GM23248 (cell line): Measurements from ENCODE around the gene NCAPD2. TPM values are rescaled to one million over a fixed set of nuclear protein-coding genes. Genes with fewer than 3 reads are reported as not detected.
A peak's percentile ranks its signal among the peaks of the same experiment; 100 is the strongest.

ENCODE experiments used
- DNase-seq: peaks from one replicate; pipeline ENCODE4 v3.0.0-alpha.2; 2015
- H2AFZ ChIP-seq: fragments of 200-600 bp; sonication (generic); 2 replicates; pipeline ENCODE4 v1.6.1; 2016; ENCODE audit warnings: antibody characterized with exemption
- H3F3A ChIP-seq: fragments of 200-600 bp; sonication (generic); 2 replicates; pipeline ENCODE4 v1.6.1; 2016; ENCODE audit warnings: mild to moderate bottlenecking, antibody characterized with exemption, mixed run types; ENCODE audit not compliant: insufficient read depth
- H3K27ac ChIP-seq: fragments of 200-600 bp; sonication (generic); 2 replicates; pipeline ENCODE4 v1.5.1; 2016; ENCODE audit warnings: mild to moderate bottlenecking
- H3K27me3 ChIP-seq: fragments of 200-600 bp; sonication (generic); replicated peaks from 2 replicates; pipeline ENCODE4 v1.6.1; 2016; ENCODE audit warnings: mild to moderate bottlenecking; ENCODE audit not compliant: insufficient read depth
- H3K36me3 ChIP-seq: fragments of 200-600 bp; sonication (generic); 2 replicates; pipeline ENCODE4 v1.6.1; 2016; ENCODE audit warnings: low read depth, mild to moderate bottlenecking
- H3K4me1 ChIP-seq: fragments of 200-600 bp; sonication (generic); 2 replicates; pipeline ENCODE4 v1.6.1; 2016; ENCODE audit warnings: mild to moderate bottlenecking; ENCODE audit not compliant: insufficient read depth
- H3K4me2 ChIP-seq: fragments of 200-600 bp; sonication (generic); one replicate; pipeline ENCODE4 v1.6.1; 2016; ENCODE audit warnings: mild to moderate bottlenecking; ENCODE audit not compliant: unreplicated experiment
- H3K4me3 ChIP-seq: fragments of 200-600 bp; sonication (generic); 2 replicates; pipeline ENCODE4 v1.5.1; 2016; ENCODE audit warnings: mild to moderate bottlenecking
- H3K79me2 ChIP-seq: fragments of 200-600 bp; sonication (generic); 2 replicates; pipeline ENCODE4 v1.6.1; 2016; ENCODE audit warnings: mild to moderate bottlenecking; ENCODE audit not compliant: insufficient read depth
- H3K9ac ChIP-seq: fragments of 200-600 bp; sonication (generic); 2 replicates; pipeline ENCODE4 v1.6.1; 2016; ENCODE audit warnings: mild to moderate bottlenecking
- H3K9me2 ChIP-seq: fragments of 200-600 bp; sonication (generic); 2 replicates; pipeline ENCODE4 v1.6.1; 2016; ENCODE audit warnings: mixed run types, mild to moderate bottlenecking, moderate library complexity; ENCODE audit not compliant: insufficient read depth
- H3K9me3 ChIP-seq: fragments of 200-600 bp; sonication (generic); one replicate; pipeline ENCODE4 v1.6.1; 2017; ENCODE audit warnings: low read depth
- H4K20me1 ChIP-seq: fragments of 200-600 bp; sonication (generic); 2 replicates; pipeline ENCODE4 v1.6.0; 2016; ENCODE audit not compliant: insufficient read depth
- EZH2 ChIP-seq: fragments of 200-600 bp; sonication (generic); IDR thresholded peaks from 2 replicates; pipeline ENCODE4 v1.6.1; 2018; ENCODE audit warnings: antibody characterized with exemption, mild to moderate bottlenecking; ENCODE audit not compliant: insufficient read depth, poor library complexity, severe bottlenecking
- EZH2phosphoT487 ChIP-seq: fragments of 200-600 bp; sonication (generic); IDR thresholded peaks from 2 replicates; pipeline ENCODE4 v1.6.1; 2018; ENCODE audit warnings: antibody characterized with exemption, moderate library complexity, mild to moderate bottlenecking, low read depth; ENCODE audit not compliant: insufficient read depth
- WGBS, 2 experiments: methylation state at CpG; one replicate each; pipeline ENCODE4 v1.1.6; 2015 to 2017; ENCODE audit warnings: low lambda C conversion rate in 2 of 2, low coverage in 1 of 2; ENCODE audit errors: missing lambda C conversion rate in 2 of 2; 5-methylcytosine and 5-hydroxymethylcytosine counted together
- in situ Hi-C: fragments of 300-500 bp; cut with MboI; formaldehyde crosslinking; loops from 2 replicates; pipeline ENCODE4 v1.15.0; 2020
- polyA plus RNA-seq: library from polyadenylated mRNA; unstranded; fragments of >200 nt; fragmentation: Nextera tagmentation; extraction: Ambion mirVana; gene quantifications from 2 replicates; pipeline ENCODE4 v1.2.1, GENCODE V29; 2016
- total RNA-seq: library from RNA; depleted of rRNA; stranded (reverse); fragments of >200 nt; shearing (Covaris generic); gene quantifications from 2 replicates; pipeline ENCODE4 v1.2.3, GENCODE V29; 2014

Gene NCAPD2
- total and polyA plus RNA-seq, 2 experiments from 2014 or later: 15.5 to 26.3 TPM

DNA sequence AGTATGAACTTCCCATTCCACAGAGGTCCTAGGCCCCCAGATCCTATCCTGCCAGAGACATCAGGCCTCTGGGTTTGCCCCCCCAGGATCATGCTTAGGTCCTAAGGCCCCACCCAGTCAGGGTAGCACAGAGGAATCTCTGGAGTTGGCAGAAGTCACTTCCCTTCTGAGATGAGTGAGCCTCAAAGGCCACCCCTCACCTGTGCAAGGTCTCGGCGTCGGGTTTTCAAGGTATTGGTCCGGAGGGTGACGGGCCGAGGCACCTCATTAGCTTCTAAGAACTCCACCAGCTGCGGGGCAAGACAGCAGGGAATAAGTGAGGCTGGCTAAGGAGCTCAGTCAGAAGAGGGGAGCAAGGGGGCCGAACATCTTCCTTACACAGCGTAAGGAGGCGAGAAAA, 69.0 kb downstream of the NCAPD2 start:
- Histone ChIP-seq H3K27ac (no peak overlapping the region), H3K9me2 (no peaks in the 10 kb centered on the region), H3K4me3 (no peak overlapping the region), H3K4me1 (peaks cover 8% of the 10 kb centered on the region), H3K4me2 (no peak overlapping the region), H3K9ac (no peak overlapping the region), H3K36me3 (peaks cover 56% of the 10 kb centered on the region), H3K9me3 (no peaks in the 10 kb centered on the region), H3F3A (peaks cover 25% of the 10 kb centered on the region), H4K20me1 (no peaks in the 10 kb centered on the region), H3K27me3 (no peaks in the 10 kb centered on the region), H2AFZ (no peak overlapping the region), H3K79me2 (peaks cover 64% of the 10 kb centered on the region)
- WGBS, 2 experiments: 88 to 89% methylated on average over 10 of the region's 10 CpGs
- in situ Hi-C loops: no loop called here
- DNase-seq: no peak
- TF ChIP-seq EZH2 (no peak), EZH2phosphoT487 (no peak)

DNA sequence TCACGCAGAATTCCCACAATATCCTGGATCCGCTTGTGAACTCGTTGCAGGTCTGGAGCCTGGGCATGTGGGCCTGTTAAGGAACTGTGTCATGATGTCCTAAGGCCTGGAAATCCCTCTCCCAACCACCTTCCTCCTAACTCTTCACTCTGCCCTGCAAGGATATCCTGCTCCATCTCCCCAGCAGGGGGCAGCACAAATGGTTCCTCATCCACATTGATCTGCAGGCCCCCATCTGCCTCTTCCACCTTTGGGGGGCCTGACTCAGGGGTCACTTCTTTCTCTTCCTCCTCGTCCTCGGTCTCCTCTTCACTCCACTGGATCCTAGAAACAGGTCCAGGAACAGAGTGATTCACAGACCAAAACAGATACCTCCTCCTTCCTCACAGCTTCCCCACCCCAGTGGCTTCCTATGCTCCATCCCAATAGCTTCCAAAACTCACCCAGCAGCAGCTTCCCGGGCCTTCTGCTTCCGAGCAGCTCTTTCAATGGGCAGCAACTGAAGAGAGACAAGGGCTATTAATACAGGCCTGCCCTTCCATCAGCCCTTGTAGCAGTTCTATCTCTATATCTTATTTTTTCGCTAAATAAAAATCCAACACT, 69.6 kb downstream of the NCAPD2 start:
- DNase-seq: peak; percentile 65
- no peak for TF ChIP-seq EZH2phosphoT487
- TF ChIP-seq EZH2: no peak
- Histone ChIP-seq H3K9me2 (no peaks in the 10 kb centered on the region), H3K9ac (no peak overlapping the region), H3F3A (peaks cover 21% of the 10 kb centered on the region), H3K27ac (no peak overlapping the region), H3K4me1 (peaks cover 8% of the 10 kb centered on the region), H3K4me3 (no peak overlapping the region), H4K20me1 (no peaks in the 10 kb centered on the region), H2AFZ (no peak overlapping the region), H3K36me3 (peaks cover 56% of the 10 kb centered on the region), H3K4me2 (no peak overlapping the region), H3K79me2 (peaks cover 66% of the 10 kb centered on the region), H3K27me3 (no peaks in the 10 kb centered on the region), H3K9me3 (no peaks in the 10 kb centered on the region)
- in situ Hi-C loops: no loop called here
- WGBS, 2 experiments: 79 to 81% methylated on average over 8 of the region's 8 CpGs

DNA sequence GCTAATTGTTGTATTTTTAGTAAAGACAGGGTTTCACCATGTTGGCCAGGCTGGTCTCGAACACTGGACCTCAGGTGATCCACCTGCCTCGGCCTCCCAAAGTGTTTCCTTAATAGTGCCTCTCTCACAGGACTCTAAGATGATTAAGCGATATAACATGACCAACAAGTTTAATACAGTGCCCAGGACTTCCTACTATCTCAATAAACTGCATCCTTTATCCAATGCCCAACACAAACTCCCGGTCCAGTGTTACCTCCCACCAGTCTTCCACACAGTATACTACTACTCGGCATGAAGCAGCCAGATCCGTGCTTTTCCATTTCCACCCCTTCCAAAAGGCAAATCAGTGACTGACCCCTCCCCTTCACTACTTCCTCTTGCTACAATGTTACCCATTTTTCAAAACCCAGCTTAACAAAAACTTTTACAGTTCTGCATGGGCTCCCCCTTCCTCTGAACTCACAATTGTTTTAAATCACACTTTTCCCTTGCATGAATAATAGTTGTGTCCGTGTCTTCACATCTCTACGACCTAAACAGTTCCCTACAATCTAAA, 73.3 kb downstream of the NCAPD2 start:
- Histone ChIP-seq H3K4me2 (peak overlapping the region; percentile 94), H3K9me3 (no peaks in the 10 kb centered on the region), H3K4me3 (peak overlapping the region; percentile 93), H2AFZ (peak overlapping the region; percentile 73), H3K79me2 (peaks cover 66% of the 10 kb centered on the region), H3K36me3 (peaks cover 42% of the 10 kb centered on the region), H3K4me1 (peaks cover 16% of the 10 kb centered on the region), H3K27ac (peak overlapping the region; percentile 89), H3K27me3 (no peaks in the 10 kb centered on the region), H3K9ac (peak overlapping the region; percentile 88), H4K20me1 (no peaks in the 10 kb centered on the region), H3F3A (peaks cover 40% of the 10 kb centered on the region), H3K9me2 (no peaks in the 10 kb centered on the region)
- in situ Hi-C loops: no loop called here
- 38 to 41% methylated on average over 8 of the region's 8 CpGs for WGBS, 2 experiments
- TF ChIP-seq EZH2phosphoT487 (no peak), EZH2 (no peak)
- peak; percentile 31 for DNase-seq

DNA sequence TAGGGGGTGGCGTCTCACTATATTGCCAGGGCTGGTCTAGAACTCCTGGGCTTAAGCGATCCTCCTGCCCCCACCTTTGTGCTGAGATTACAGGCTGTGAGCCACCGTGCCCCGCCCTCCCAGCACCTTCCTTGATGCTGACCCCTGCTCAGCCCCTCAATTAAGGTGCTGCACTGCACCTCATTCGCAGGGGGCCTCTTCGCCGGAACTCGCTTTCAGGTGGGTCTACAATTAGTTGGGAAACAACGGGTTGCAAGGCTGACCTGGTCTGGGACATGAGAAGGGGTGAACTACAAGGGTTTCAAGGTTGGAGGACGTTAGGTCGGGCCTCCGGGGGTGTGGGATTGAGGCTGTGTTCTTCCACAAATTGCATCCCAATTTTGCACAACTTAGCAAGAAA, 75.4 kb downstream of the NCAPD2 start:
- DNase-seq: no peak
- 83 to 89% methylated on average over 12 of the region's 12 CpGs for whole genome bisulfite sequencing, 2 experiments
- Histone ChIP-seq H3K9me3 (no peaks in the 10 kb centered on the region), H4K20me1 (no peaks in the 10 kb centered on the region), H3K27ac (peak overlapping the region; percentile 89), H3K79me2 (peaks cover 51% of the 10 kb centered on the region), H3K4me3 (peak overlapping the region; percentile 93), H3K36me3 (peaks cover 47% of the 10 kb centered on the region), H3K9me2 (no peaks in the 10 kb centered on the region), H3K4me1 (peaks cover 16% of the 10 kb centered on the region), H2AFZ (no peak overlapping the region), H3F3A (peaks cover 53% of the 10 kb centered on the region), H3K27me3 (no peaks in the 10 kb centered on the region), H3K9ac (peak overlapping the region; percentile 88; the same call in 1 of the 2 replicates), H3K4me2 (peak overlapping the region; percentile 94)
- TF ChIP-seq EZH2phosphoT487: no peak
- no peak for TF ChIP-seq EZH2
- in situ Hi-C loops: no loop called here
